GM18868 (cell line): ENCODE data around the gene GBP1.
"Not testable (repeated sequence)": the region's sequence is repeated elsewhere in the genome, so short reads cannot be mapped to it uniquely, and the experiment has no call there.

ENCODE experiments used
- ATAC-seq: cut with Tn5 transposase; IDR thresholded peaks from one replicate; pipeline ENCODE4 v1.9.1; 2021; ENCODE audit warnings: mild to moderate bottlenecking, moderate library complexity; ENCODE audit not compliant: unreplicated experiment

GBP1 gene

DNA sequence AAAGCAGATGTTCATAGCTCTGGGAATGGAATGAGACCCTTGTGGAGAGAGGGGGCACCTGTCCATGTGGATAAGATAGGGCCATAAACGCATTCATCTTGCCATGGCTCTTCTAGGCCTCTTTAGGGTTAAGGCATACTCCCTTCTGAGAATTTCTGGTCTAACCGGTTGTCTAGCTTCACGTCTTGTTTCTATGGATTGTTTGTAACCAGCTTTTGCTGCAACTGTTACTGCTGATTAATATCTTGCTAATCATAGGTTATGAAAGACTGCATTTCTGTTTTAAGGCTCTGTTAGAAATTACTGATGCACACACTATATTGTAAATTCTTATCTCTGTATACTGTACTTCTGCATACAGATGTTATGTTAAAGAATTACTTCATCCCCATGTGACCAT lies 46.7 kb downstream of the GBP1 start:
- not testable (repeated sequence) for ATAC-seq

- no peak for ATAC-seq
These were observed 56.5 kb downstream of the GBP1 start for GRCh38 chr1:89008511-89008910.

DNA sequence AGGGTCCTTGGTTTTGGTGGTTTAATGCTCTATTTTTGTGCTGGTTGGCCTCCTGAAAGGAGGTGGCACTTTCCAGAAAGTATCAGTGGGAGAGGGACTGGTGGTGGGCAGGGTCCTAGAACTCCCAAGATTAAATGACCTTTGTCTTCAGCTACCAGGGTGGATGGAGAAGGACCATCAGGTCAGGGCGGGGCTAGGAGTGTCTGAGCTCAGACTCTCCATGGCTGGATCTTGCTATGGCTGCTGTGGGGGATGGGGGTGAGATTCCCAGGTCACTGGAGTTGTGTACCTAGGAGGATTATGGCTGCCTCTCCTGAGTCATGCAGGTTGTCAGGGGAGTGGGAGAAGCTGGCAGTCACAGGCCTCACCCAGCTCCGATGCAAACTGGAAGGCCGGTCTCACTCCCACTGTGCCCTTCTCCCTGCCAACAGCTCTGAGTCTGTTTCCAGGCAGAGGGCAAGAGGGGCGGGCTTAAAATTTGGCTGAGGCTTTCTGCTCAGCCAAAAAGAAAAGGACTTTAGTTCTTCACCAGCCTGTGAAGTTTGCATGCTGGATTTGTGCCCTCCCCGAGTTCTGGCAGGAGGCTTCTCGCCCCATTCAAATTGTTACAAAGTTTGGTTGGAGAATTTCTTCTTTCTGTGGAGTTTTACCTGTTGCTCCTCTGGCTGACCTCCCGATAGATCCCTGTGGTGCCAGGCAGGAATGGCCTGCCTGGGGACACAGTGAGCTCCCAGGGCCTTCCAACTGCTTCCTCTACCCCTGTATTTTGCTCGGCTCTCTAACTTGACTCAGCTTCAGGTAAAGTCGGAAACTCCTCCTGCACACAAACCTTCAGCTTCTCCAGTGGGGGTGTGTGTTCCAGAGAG lies 59.5 kb downstream of the GBP1 start:
- no peak for ATAC-seq
